Skeletal muscle tissue (tissue), 4 donors: Measurements from ENCODE around the gene PALLD. TPM values are rescaled to one million over a fixed set of nuclear protein-coding genes. Genes with fewer than 3 reads are reported as not detected.

Experiments used
- H3K27ac ChIP-seq: one replicate; pipeline ENCODE4 v1.7.0; 2013; ENCODE audit warnings: mild to moderate bottlenecking, low read depth, low read length, inconsistent platforms
- H3K27me3 ChIP-seq, 3 donors: one replicate each; pipeline ENCODE4 v1.7.0; 2013; ENCODE audit warnings: low read length in 3 of 3; ENCODE audit not compliant: control insufficient read depth in 3 of 3, insufficient read depth in 3 of 3
- H3K36me3 ChIP-seq, 3 donors: one replicate each; pipeline ENCODE4 v1.7.0; 2013; ENCODE audit warnings: low read length in 3 of 3; ENCODE audit not compliant: control insufficient read depth in 3 of 3, insufficient read depth in 3 of 3
- H3K4me1 ChIP-seq, 3 donors: one replicate each; pipeline ENCODE4 v1.7.0; 2013; ENCODE audit warnings: low read length in 3 of 3, mild to moderate bottlenecking in 3 of 3; ENCODE audit not compliant: control insufficient read depth in 3 of 3, insufficient read depth in 3 of 3
- H3K4me3 ChIP-seq, 3 donors: one replicate each; pipeline ENCODE4 v1.7.0; 2013; ENCODE audit warnings: low read length in 3 of 3
- H3K9ac ChIP-seq, 3 donors: one replicate each; pipeline ENCODE4 v1.7.0; 2013; ENCODE audit warnings: low read length in 3 of 3, mild to moderate bottlenecking in 3 of 3, moderate library complexity in 2 of 3, low read depth in 1 of 3
- H3K9me3 ChIP-seq, 3 donors: one replicate each; pipeline ENCODE4 v1.7.0; 2013; ENCODE audit warnings: low read length in 3 of 3; ENCODE audit not compliant: control insufficient read depth in 3 of 3
- total RNA-seq: library from RNA; depleted of rRNA; stranded (reverse); fragments of >200 nt; gene quantifications from one replicate; pipeline ENCODE4 v1.2.3, GENCODE V29; 2014
- donor health status: Osteomylitis.

The PALLD gene
- total RNA-seq, 1 donor from 2014 or later: 140 TPM

DNA sequence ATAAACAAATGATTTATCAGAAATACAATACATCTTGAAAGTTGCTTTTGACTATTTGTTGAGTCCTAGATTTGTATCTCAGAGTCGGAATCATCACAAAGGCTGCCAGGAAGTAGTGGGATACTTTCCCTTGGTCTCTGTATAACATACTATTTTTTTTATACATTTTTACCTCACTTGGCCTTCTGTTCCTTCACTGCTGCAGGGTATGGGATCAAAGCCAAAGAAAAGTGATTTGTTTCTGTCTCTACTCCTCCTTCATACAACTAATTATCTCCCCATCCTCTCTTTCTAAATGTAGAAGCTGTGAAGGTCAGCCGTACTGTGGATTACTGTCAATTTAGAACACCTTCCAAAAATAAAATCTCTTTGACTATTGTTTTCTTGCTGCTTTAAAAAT lies 24.9 kb downstream of the PALLD start:
- Histone ChIP-seq H3K9ac (no peak overlapping the region), H3K4me3 (no peak overlapping the region), H3K4me1 (peaks cover 12 to 14% (median 12%) of the 10 kb centered on the region in 3 donors), H3K27me3 (no peaks in the 10 kb centered on the region), H3K27ac (no peak overlapping the region), H3K36me3 (no peaks in the 10 kb centered on the region), H3K9me3 (no peaks in the 10 kb centered on the region)

DNA sequence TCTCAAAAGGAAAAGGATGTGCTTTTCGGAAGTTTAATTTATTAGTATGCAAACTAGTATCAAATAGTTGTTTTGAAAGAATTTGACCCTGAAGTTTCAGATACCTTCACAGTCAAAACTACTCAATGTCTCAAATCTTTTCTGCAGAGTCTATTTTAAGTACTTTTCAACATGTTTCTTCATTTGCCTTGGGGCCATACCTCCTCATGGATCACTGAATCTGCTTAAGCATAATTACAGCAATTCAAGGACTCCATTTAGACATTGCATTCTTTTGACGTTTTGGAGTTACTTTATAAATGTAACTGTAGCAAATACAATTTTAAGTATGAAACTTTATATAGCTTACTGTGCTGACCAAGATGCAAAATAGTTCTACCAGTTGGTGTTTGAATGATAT lies 25.5 kb downstream of the PALLD start:
- peaks cover 12 to 14% (median 12%) of the 10 kb centered on the region in 3 donors for H3K4me1 ChIP-seq
- no peaks in the 10 kb centered on the region for H3K9me3 ChIP-seq
- H3K27ac ChIP-seq: no peak overlapping the region
- H3K27me3 ChIP-seq: no peaks in the 10 kb centered on the region
- H3K36me3 ChIP-seq: no peaks in the 10 kb centered on the region
- H3K9ac ChIP-seq: no peak overlapping the region
- H3K4me3 ChIP-seq: no peak overlapping the region

DNA sequence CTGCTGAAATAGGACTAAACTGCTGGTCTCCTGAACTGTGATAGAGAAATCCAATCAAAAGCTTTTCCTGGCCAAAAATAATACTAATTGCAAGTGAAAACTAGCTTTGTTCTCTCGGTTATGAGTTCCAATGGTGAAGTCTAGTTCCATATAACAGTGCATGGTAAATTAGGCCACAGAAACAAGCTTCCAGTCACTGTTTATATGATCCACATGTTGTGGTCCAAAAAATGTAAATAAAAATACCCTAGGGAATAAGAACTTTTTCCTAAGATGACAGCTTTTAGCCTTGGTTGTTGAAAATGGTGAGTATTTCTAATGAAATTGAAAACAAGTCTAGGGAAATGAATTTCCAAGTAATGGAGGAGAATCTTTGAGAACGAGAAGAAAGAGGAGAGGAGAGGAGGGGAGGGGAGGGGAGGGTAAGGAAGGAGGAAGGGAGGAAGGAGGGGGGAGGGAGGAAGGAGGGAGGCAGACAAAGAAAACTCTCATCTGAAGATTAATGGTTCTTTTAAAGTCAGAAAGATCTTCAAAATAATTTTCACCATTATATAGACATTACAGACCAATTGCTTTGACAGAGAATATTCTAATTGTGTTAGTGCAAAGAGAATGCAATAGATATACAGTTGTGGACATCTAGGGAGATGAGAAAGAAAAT lies 26.1 kb downstream of the PALLD start:
- Histone ChIP-seq H3K4me3 (no peak overlapping the region), H3K27me3 (no peaks in the 10 kb centered on the region), H3K4me1 (peaks cover 12 to 14% (median 12%) of the 10 kb centered on the region in 3 donors), H3K36me3 (no peaks in the 10 kb centered on the region), H3K27ac (no peak overlapping the region), H3K9ac (no peak overlapping the region), H3K9me3 (no peaks in the 10 kb centered on the region)

- Histone ChIP-seq H3K9ac (no peak overlapping the region), H3K4me1 (peaks cover 9 to 12% (median 9%) of the 10 kb centered on the region in 3 donors), H3K4me3 (no peak overlapping the region), H3K27ac (no peak overlapping the region), H3K36me3 (no peaks in the 10 kb centered on the region), H3K9me3 (no peaks in the 10 kb centered on the region), H3K27me3 (no peaks in the 10 kb centered on the region)
These were observed 27.2 kb downstream of the PALLD start for GRCh38 chr4:168524006-168524405.

- peaks cover 9 to 12% (median 9%) of the 10 kb centered on the region in 3 donors for H3K4me1 ChIP-seq
- H3K27ac ChIP-seq: no peak overlapping the region
- no peak overlapping the region for H3K9ac ChIP-seq
- no peak overlapping the region for H3K4me3 ChIP-seq
- no peaks in the 10 kb centered on the region for H3K36me3 ChIP-seq
- no peaks in the 10 kb centered on the region for H3K9me3 ChIP-seq
- H3K27me3 ChIP-seq: no peaks in the 10 kb centered on the region
These were observed 28.0 kb downstream of the PALLD start for GRCh38 chr4:168524897-168525296.

DNA sequence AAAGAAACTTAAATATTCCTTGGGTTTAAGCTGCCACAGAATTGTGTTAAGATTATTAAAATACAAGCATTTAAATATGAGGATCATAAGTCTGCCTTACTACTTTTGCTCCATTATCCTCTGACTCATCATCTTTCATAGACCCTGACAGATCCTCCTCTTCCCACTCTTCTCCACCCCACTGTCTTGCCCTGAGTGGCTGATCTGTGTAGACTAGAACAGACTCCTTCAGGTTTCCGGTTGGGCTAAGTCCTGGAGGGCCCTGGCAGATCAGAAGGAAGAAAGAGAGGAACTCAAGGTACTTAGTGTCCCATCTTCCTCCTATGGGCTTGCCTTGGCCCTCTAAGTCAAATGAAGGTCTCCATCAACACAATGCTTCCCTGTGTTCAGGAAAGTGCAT lies 30.7 kb downstream of the PALLD start:
- Histone ChIP-seq H3K36me3 (no peaks in the 10 kb centered on the region), H3K9ac (no peak overlapping the region), H3K27ac (no peak overlapping the region), H3K9me3 (no peaks in the 10 kb centered on the region), H3K27me3 (no peaks in the 10 kb centered on the region), H3K4me3 (no peak overlapping the region), H3K4me1 (peaks cover 2 to 7% (median 5%) of the 10 kb centered on the region in 3 donors)

- H3K9ac ChIP-seq: no peak overlapping the region
These were observed 31.5 kb downstream of the PALLD start for GRCh38 chr4:168528131-168528949.

GRCh38 chr4:168529257-168529656 lies 32.4 kb downstream of the PALLD start:
- no peak overlapping the region for H3K27ac ChIP-seq
- no peaks in the 10 kb centered on the region for H3K27me3 ChIP-seq
- no peaks in the 10 kb centered on the region for H3K36me3 ChIP-seq
- peaks cover 0 to 3% (median 2%) of the 10 kb centered on the region in 3 donors for H3K4me1 ChIP-seq
- no peak overlapping the region for H3K9ac ChIP-seq
- H3K9me3 ChIP-seq: no peaks in the 10 kb centered on the region
- no peak overlapping the region for H3K4me3 ChIP-seq

More at GRCh38 chr4:168528131-168528949, 31.5 kb downstream of the PALLD start:
- Histone ChIP-seq H3K36me3 (no peaks in the 10 kb centered on the region), H3K4me3 (no peak overlapping the region), H3K27me3 (no peaks in the 10 kb centered on the region), H3K4me1 (peaks cover 0 to 6% (median 3%) of the 10 kb centered on the region in 3 donors), H3K27ac (no peak overlapping the region), H3K9me3 (no peaks in the 10 kb centered on the region)

DNA sequence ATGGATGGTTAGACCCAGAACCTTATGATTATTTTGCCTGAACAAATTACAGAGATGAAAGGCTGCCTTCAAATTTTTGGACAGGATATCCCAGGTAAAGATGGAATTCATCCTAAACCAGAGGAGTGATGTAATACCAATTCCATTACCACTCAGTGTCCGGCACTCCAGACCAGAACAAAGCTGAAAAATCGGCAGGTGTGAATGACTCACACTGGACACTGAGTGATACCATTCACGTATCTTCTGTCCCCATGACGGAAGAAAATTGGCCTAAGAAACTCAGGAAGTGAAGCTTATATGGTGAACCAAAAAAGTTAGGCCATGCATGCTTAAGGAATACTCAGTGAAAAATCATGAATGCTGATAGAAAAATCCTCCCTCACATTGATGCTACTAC lies 34.5 kb downstream of the PALLD start:
- peaks cover 2 to 3% (median 3%) of the 10 kb centered on the region in 3 donors for H3K4me1 ChIP-seq

DNA sequence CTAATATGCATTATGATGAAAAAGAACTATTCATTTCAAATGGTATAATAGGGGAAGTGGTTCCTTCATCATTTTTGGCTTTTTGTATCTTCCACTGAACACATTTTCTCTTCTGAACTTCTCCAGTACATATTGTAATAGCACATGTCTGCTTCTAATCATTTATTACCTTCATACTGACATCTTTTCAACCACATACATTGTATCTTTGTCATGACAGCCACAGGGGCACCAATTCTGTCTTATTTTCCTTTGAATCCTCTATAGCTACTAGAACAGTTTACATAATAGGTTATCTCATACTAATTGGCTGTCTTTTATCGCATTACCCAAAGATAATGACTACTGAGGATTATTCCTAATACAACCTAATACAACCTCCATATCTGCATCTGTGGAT lies 37.7 kb downstream of the PALLD start:
- no peaks in the 10 kb centered on the region for H3K36me3 ChIP-seq
- H3K27ac ChIP-seq: no peak overlapping the region
- H3K9me3 ChIP-seq: no peaks in the 10 kb centered on the region
- no peaks in the 10 kb centered on the region for H3K27me3 ChIP-seq
- peaks cover 2 to 3% (median 3%) of the 10 kb centered on the region in 3 donors for H3K4me1 ChIP-seq
- no peak overlapping the region for H3K4me3 ChIP-seq
- no peak overlapping the region for H3K9ac ChIP-seq

More for the DNA sequence above, 34.5 kb downstream of the PALLD start:
- Histone ChIP-seq H3K9ac (no peak overlapping the region), H3K9me3 (no peaks in the 10 kb centered on the region), H3K4me3 (no peak overlapping the region), H3K27me3 (no peaks in the 10 kb centered on the region), H3K27ac (no peak overlapping the region), H3K36me3 (no peaks in the 10 kb centered on the region)
